Measurements from ENCODE around the gene ADA. TPM values are rescaled to one million over a fixed set of nuclear protein-coding genes. Genes with fewer than 3 reads are reported as not detected.

Gene ADA
- total and polyA plus RNA-seq, 2 of the 4 experiments (the other 2 are of a cell fraction): 8.1 to 11.0 TPM

- Histone ChIP-seq H3K27ac (ENCODE audit: insufficient read depth, low read length) (no peak overlapping the region), H2BK15ac (ENCODE audit: low read depth, low read length) (no peak overlapping the region), H3K23ac (ENCODE audit: low read depth, low read length) (no peak overlapping the region), H3K4ac (ENCODE audit: low read depth, low read length) (no peak overlapping the region), H4K20me1 (ENCODE audit: insufficient read depth, low read length) (no peaks in the 10 kb centered on the region), H4K5ac (ENCODE audit: low read depth, low read length) (no peak overlapping the region), H3K18ac (ENCODE audit: low read depth, low read length) (no peak overlapping the region), H3K36me3 (ENCODE audit: control insufficient read depth, insufficient read depth, low read length) (no peaks in the 10 kb centered on the region), H3K9me1 (ENCODE audit: insufficient read depth, low read length) (no peaks in the 10 kb centered on the region; the same call in 1 of the 2 replicates), H3K79me1 (ENCODE audit: low read depth in 1 of 2, low read length in 2 of 2) (no peaks in the 10 kb centered on the region), H3K27me3 (ENCODE audit: control insufficient read depth, insufficient read depth, low read length) (peaks cover 34% of the 10 kb centered on the region), H2BK5ac (ENCODE audit: low read depth, low read length, poor library complexity, severe bottlenecking) (no peak overlapping the region), H2AFZ (replicated peaks; ENCODE audit: low read length, poor library complexity) (no peak overlapping the region), H2AK5ac (ENCODE audit: low read depth, low read length) (no peak overlapping the region), H3K9me3 (ENCODE audit: control insufficient read depth, insufficient read depth, low read length) (peaks cover 10% of the 10 kb centered on the region), H4K91ac (ENCODE audit: insufficient read depth, low read depth, low read length) (no peak overlapping the region), H3K4me2 (ENCODE audit: low read depth, low read length) (no peak overlapping the region), H2BK20ac (ENCODE audit: low read depth, low read length) (no peak overlapping the region), H3K4me1 (ENCODE audit: control insufficient read depth, insufficient read depth, low read length) (peaks cover 2% of the 10 kb centered on the region; the same call in 1 of the 2 replicates), H2AK9ac (replicated peaks; ENCODE audit: low read depth, low read length, poor library complexity) (no peak overlapping the region), H4K8ac (ENCODE audit: low read depth in 2 of 2, low read length in 2 of 2) (no peak overlapping the region), H3K14ac (replicated peaks; ENCODE audit: low read depth, low read length) (no peak overlapping the region), H3K4me3 (ENCODE audit: insufficient read depth, low read depth, low read length) (no peak overlapping the region), H3K56ac (ENCODE audit: extremely low read depth, insufficient read depth, low read length) (no peak overlapping the region), H3K9ac (ENCODE audit: low read depth, low read length) (no peak overlapping the region), H2BK120ac (ENCODE audit: low read depth, low read length) (no peak overlapping the region)
- CTCF ChIA-PET: interaction anchor here (0.7 kb wide), 1 partner anchor 235 kb away, joined by 3 read pairs; no protein-coding TSS in a partner anchor
- BruUV-seq (replicated peaks): no TSS peak
- ATAC-seq (ENCODE audit: low read depth): no peak
- no peak for TF ChIP-seq MAFK (IDR thresholded peaks at IDR 0.05; ENCODE audit: low read depth, low read length)
- TF ChIP-seq SMC3 (IDR thresholded peaks at IDR 0.05; ENCODE audit: low read depth, low read length): no peak
- no peak for TF ChIP-seq MXI1 (IDR thresholded peaks at IDR 0.05; ENCODE audit: borderline replicate concordance, low read depth, low read length)
- no peak for TF ChIP-seq CHD1 (IDR thresholded peaks at IDR 0.05; ENCODE audit: low read depth, low read length)
- TF ChIP-seq CTCF (conservative IDR thresholded peaks at IDR 0.05; ENCODE audit: low read depth, low read length): no peak
- no peak for TF ChIP-seq RCOR1 (IDR thresholded peaks at IDR 0.05; ENCODE audit: insufficient replicate concordance, low read length)
- WGBS, 2 experiments (ENCODE audit: extremely low coverage in 2 of 2, insufficient read length in 1 of 2): 50% methylated on average over 1 of the region's 2 CpGs; no CpG with 5 or more reads in 1 of the 2 experiments
- DNase-seq: no peak
- in situ Hi-C loops (cut with MboI; ENCODE audit: low sequenced_read_pairs) (no loop called here), dilution Hi-C loops (cut with HindIII; ENCODE audit: low sequenced_read_pairs, unreplicated experiment) (no loop called here), intact Hi-C loops (cut with micrococcal nuclease) (no loop called here)
- POLR2A ChIA-PET (ENCODE audit: unreplicated experiment): no interaction called here
Measured at GRCh38 chr20:44653546-44653945, 2.0 kb upstream of the ADA start.
